ENCODE measurements around the gene NRCAM. TPM values are rescaled to one million over a fixed set of nuclear protein-coding genes. Genes with fewer than 3 reads are reported as not detected.

The NRCAM gene
- total and polyA plus RNA-seq, 2 of the 13 experiments (the other 11 are each of a cell fraction or from before 2014, with no cell fraction given), result 0.31 to 0.33 TPM

DNA sequence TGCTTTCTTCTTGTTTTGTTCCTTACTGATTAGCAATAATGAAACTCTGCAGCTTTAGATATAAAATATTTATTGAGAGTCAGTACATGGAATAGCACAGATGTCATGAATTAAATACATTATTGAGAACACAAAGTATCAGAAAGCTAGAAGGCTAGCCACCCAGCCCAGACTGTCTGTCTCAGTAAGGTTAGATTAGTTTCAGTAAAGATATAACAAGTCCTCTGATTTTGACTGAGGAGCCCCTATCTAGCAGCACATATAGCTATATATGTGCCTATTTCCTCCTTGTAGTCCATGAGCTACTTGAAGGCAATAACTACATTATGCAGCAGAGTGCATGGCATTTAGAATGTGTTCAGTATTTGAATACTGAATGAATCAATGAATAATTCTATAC lies 81.3 kb downstream of the NRCAM start (continued):
- TF ChIP-seq ZNF572 (CRISPR knock-in tag; IDR thresholded peaks at IDR 0.05), result no peak
- no peak for TF ChIP-seq SRY (CRISPR knock-in tag; IDR thresholded peaks at IDR 0.05)
- TF ChIP-seq U2AF2 (IDR thresholded peaks at IDR 0.05; ENCODE audit: low read depth, low read length), result no peak
- no peak for TF ChIP-seq POGZ (CRISPR knock-in tag; IDR thresholded peaks at IDR 0.05)
- TF ChIP-seq ZNF569 (CRISPR knock-in tag; IDR thresholded peaks at IDR 0.05; ENCODE audit: borderline replicate concordance), result no peak
- TF ChIP-seq SRSF4 (IDR thresholded peaks at IDR 0.05; ENCODE audit: low read depth, low read length, poor library complexity, severe bottlenecking), result no peak
- TF ChIP-seq, protein P1, sequence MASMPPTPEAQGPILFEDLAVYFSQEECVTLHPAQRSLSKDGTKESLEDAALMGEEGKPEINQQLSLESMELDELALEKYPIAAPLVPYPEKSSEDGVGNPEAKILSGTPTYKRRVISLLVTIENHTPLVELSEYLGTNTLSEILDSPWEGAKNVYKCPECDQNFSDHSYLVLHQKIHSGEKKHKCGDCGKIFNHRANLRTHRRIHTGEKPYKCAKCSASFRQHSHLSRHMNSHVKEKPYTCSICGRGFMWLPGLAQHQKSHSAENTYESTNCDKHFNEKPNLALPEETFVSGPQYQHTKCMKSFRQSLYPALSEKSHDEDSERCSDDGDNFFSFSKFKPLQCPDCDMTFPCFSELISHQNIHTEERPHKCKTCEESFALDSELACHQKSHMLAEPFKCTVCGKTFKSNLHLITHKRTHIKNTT (CRISPR knock-in tag; IDR thresholded peaks at IDR 0.05), result no peak
- no peak for TF ChIP-seq RAD51 (IDR thresholded peaks at IDR 0.05; ENCODE audit: borderline replicate concordance)
- no peak for TF ChIP-seq ZFP37 (CRISPR knock-in tag; IDR thresholded peaks at IDR 0.05; ENCODE audit: borderline replicate concordance)
- TF ChIP-seq, protein P2, sequence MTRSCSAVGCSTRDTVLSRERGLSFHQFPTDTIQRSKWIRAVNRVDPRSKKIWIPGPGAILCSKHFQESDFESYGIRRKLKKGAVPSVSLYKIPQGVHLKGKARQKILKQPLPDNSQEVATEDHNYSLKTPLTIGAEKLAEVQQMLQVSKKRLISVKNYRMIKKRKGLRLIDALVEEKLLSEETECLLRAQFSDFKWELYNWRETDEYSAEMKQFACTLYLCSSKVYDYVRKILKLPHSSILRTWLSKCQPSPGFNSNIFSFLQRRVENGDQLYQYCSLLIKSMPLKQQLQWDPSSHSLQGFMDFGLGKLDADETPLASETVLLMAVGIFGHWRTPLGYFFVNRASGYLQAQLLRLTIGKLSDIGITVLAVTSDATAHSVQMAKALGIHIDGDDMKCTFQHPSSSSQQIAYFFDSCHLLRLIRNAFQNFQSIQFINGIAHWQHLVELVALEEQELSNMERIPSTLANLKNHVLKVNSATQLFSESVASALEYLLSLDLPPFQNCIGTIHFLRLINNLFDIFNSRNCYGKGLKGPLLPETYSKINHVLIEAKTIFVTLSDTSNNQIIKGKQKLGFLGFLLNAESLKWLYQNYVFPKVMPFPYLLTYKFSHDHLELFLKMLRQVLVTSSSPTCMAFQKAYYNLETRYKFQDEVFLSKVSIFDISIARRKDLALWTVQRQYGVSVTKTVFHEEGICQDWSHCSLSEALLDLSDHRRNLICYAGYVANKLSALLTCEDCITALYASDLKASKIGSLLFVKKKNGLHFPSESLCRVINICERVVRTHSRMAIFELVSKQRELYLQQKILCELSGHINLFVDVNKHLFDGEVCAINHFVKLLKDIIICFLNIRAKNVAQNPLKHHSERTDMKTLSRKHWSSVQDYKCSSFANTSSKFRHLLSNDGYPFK (CRISPR knock-in tag; IDR thresholded peaks at IDR 0.05; ENCODE audit: borderline replicate concordance), result no peak

DNA sequence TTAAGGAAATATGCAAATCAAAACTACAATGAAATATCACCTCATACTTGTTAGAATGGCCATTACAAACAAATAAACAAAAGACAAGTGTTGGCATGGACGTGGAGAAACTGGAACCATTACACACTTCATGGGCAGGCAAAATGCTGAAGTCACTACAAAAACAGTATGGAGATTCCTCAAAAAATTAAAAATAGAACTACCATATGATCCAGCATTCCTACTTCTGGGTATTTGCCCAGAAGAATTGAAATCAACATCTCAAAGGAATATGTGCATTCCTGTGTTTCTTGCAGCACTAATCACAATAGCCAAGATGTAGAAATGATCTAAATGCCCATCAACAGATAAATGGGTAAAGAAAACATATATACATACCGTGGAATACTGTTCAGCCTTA lies 83.6 kb downstream of the NRCAM start:
- no TSS peak for BruUV-seq (replicated peaks)
- WGBS (ENCODE audit: low lambda C conversion rate), result 19% methylated on average over 2 of the region's 2 CpGs
- no peak overlapping the region for H3K4me3 ChIP-seq (replicated peaks in 1 of 3; ENCODE audit: insufficient read depth in 1 of 3, low read depth in 2 of 3, low read length in 3 of 3)
- no peaks in the 10 kb centered on the region for H3K36me3 ChIP-seq (replicated peaks in 1 of 2; ENCODE audit: control insufficient read depth in 1 of 2, insufficient read depth in 2 of 2, low read length in 2 of 2)
- FAIRE-seq (no peak), DNase-seq (ENCODE audit: low spot score) (no peak), ATAC-seq (no peak)
- in situ Hi-C loops (cut with HindIII; ENCODE audit: extremely low pct_ligation_motif_present, low pct_unique_long_range_greater_than_20kb) (no loop called here), intact Hi-C loops (cut with micrococcal nuclease; ENCODE audit: unreplicated experiment) (no loop called here)
- H3K27me3 ChIP-seq (ENCODE audit: control insufficient read depth in 1 of 2, insufficient read depth in 2 of 2, low read length in 2 of 2), result no peaks in the 10 kb centered on the region; a peak in 1 of 5 replicates
- H2AFZ ChIP-seq (ENCODE audit: low read length), result no peak overlapping the region
- POLR2A ChIA-PET, result no interaction called here
- no peaks in the 10 kb centered on the region for H4K20me1 ChIP-seq (ENCODE audit: insufficient read depth, low read length)
- CTCF ChIA-PET (ENCODE audit: low intra/inter-chr PET ratio, low total read pairs), result no interaction called here
- no peaks in the 10 kb centered on the region for H3K79me2 ChIP-seq (ENCODE audit: insufficient read depth, low read length)
- H3K27ac ChIP-seq (ENCODE audit: extremely low read length, insufficient read depth, low read length), result no peak overlapping the region
- H3K9ac ChIP-seq (ENCODE audit: insufficient read depth, low read depth, low read length), result no peak overlapping the region
- no peak overlapping the region for H3K4me2 ChIP-seq (ENCODE audit: low read depth, low read length)
- TF ChIP-seq, protein P3, sequence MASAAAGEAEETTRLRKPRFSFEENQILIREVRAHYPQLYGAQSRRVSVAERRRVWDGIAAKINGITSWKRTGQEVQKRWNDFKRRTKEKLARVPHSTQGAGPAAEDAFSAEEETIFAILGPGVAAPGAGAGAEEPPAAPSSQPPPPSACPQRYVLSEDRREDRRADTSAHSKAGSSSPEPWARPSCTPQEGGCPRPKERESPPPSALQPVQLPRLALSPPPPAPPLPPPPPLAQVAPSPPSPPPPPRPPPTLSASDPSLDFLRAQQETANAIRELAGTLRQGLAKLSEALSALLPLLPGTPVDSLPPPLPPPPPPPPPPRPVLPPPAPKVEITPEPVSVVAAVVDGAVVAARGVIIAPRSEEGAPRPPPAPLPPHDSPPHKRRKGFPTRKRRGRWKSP (CRISPR knock-in tag; IDR thresholded peaks at IDR 0.05), result no peak
- TF ChIP-seq, protein P4, sequence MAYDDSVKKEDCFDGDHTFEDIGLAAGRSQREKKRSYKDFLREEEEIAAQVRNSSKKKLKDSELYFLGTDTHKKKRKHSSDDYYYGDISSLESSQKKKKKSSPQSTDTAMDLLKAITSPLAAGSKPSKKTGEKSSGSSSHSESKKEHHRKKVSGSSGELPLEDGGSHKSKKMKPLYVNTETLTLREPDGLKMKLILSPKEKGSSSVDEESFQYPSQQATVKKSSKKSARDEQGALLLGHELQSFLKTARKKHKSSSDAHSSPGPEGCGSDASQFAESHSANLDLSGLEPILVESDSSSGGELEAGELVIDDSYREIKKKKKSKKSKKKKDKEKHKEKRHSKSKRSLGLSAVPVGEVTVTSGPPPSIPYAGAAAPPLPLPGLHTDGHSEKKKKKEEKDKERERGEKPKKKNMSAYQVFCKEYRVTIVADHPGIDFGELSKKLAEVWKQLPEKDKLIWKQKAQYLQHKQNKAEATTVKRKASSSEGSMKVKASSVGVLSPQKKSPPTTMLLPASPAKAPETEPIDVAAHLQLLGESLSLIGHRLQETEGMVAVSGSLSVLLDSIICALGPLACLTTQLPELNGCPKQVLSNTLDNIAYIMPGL (CRISPR knock-in tag; IDR thresholded peaks at IDR 0.05; ENCODE audit: borderline replicate concordance in 1 of 2, low read depth in 1 of 2), result no peak
- no peaks in the 10 kb centered on the region for H3K4me1 ChIP-seq (ENCODE audit: insufficient read depth, low read length)
- H3K9me3 ChIP-seq (ENCODE audit: low read length), result no peaks in the 10 kb centered on the region

Data from HepG2 (cell line).